ENCODE results near the gene BMPR1B. TPM values are rescaled to one million over a fixed set of nuclear protein-coding genes. Genes with fewer than 3 reads are reported as not detected.

BMPR1B gene
- total RNA-seq, 1 donor from 2014 or later = not detected

DNA sequence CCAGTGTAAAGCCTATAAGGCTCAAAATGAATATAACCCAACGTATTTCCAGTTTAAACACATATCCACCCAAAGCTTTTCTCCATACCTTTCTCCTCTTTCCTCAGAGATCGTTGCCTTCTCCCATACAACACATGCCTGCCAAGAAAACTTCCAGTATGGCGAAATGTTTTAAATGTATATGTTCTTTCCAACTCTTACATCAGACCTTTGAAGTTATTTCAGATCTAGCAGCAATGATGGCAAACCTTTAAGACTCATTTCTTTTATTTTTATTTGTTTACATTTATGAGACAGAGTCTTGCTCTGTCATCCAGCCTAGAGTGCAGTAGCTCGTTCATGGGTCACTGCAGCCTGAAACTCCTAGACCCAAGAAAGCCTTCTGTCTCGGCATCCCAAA lies 265.4 kb downstream of the BMPR1B start:
- no peak for DNase-seq
- ChIA-PET POLR2A (no interaction called here), CTCF (no interaction called here)
- H3K27me3 Mint-ChIP-seq = no peaks in the 10 kb centered on the region
- intact Hi-C loops (cut with micrococcal nuclease) = no loop called here
- no peaks in the 10 kb centered on the region for H3K9me3 Mint-ChIP-seq
- no peaks in the 10 kb centered on the region for H3K4me1 Mint-ChIP-seq
- no peaks in the 10 kb centered on the region for H3K36me3 Mint-ChIP-seq (ENCODE audit: low read depth)
- H3K27ac Mint-ChIP-seq = no peak overlapping the region
- TF ChIP-seq, protein P1, sequence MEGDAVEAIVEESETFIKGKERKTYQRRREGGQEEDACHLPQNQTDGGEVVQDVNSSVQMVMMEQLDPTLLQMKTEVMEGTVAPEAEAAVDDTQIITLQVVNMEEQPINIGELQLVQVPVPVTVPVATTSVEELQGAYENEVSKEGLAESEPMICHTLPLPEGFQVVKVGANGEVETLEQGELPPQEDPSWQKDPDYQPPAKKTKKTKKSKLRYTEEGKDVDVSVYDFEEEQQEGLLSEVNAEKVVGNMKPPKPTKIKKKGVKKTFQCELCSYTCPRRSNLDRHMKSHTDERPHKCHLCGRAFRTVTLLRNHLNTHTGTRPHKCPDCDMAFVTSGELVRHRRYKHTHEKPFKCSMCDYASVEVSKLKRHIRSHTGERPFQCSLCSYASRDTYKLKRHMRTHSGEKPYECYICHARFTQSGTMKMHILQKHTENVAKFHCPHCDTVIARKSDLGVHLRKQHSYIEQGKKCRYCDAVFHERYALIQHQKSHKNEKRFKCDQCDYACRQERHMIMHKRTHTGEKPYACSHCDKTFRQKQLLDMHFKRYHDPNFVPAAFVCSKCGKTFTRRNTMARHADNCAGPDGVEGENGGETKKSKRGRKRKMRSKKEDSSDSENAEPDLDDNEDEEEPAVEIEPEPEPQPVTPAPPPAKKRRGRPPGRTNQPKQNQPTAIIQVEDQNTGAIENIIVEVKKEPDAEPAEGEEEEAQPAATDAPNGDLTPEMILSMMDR (IDR thresholded peaks at IDR 0.05) = no peak
- ATAC-seq (ENCODE audit: low read depth) = no peak
- no peak overlapping the region for H3K4me3 Mint-ChIP-seq

DNA sequence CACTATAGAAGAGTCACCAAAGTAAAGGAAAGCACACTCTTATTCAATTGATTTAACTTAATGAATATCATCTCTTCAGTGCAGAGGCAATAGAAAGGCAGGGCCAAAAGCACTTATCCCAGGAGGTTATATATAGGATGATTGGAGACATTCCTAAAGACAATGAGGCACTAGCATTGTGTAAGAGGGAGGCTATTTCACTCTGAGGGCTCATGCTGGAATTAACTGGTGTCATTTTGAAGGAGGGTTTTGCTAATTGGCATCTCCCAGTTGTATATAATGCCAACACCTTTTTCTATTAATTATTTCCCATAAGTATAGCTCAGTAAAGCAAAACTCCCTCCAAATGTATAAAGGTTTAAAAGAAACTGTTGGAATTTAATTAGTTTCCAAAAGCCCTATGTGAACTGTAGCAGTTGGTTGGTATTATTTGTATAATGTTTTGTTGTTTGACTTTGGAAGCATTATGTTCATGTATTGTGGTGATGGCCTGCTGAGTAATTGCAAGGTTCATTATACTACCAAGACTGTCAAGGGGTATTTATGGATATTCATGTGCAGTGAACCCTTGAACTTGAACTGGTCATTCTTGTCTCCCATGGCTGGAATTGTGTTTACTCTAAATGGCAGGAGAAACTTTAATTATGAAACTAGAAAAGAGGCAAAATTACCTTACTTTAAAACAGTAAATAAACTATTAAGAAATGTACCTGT lies 270.3 kb downstream of the BMPR1B start:
- TF ChIP-seq, protein P1 (IDR thresholded peaks at IDR 0.05) = no peak
- Mint-ChIP-seq H3K4me3 (no peak overlapping the region), H3K27me3 (no peaks in the 10 kb centered on the region), H3K4me1 (no peaks in the 10 kb centered on the region), H3K9me3 (no peaks in the 10 kb centered on the region), H3K36me3 (ENCODE audit: low read depth) (no peaks in the 10 kb centered on the region), H3K27ac (no peak overlapping the region)
- POLR2A ChIA-PET = no interaction called here
- no peak for ATAC-seq (ENCODE audit: low read depth)
- intact Hi-C loops (cut with micrococcal nuclease) = no loop called here
- CTCF ChIA-PET = no interaction called here
- DNase-seq = no peak

DNA sequence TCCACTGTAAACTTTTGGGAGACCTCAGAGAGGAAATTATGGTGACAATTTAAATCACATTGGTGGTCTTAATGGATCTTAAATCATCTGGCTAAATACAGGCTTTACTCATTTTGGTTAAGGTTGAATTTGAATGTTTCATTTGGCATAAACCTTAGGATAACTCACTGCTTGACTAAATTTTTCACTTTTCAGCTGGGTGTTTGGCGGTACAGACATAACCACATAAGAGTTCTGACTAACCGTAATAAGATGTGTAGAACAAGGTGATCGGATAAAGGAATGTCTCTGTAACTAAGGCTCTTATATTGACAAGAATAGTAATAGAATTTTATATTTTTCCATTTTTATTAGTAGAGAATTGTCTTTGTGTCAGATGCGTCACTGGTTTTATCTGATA lies 281.0 kb downstream of the BMPR1B start:
- intact Hi-C loops (cut with micrococcal nuclease) = no loop called here
- TF ChIP-seq, protein P1 (IDR thresholded peaks at IDR 0.05) = no peak
- H3K9me3 Mint-ChIP-seq = peaks cover 4% of the 10 kb centered on the region
- DNase-seq = no peak
- POLR2A ChIA-PET = no interaction called here
- no peaks in the 10 kb centered on the region for H3K27me3 Mint-ChIP-seq
- H3K27ac Mint-ChIP-seq = no peak overlapping the region
- H3K4me1 Mint-ChIP-seq = no peaks in the 10 kb centered on the region
- H3K36me3 Mint-ChIP-seq (ENCODE audit: low read depth) = no peaks in the 10 kb centered on the region
- CTCF ChIA-PET = no interaction called here
- no peak for ATAC-seq (ENCODE audit: low read depth)
- H3K4me3 Mint-ChIP-seq = no peak overlapping the region

DNA sequence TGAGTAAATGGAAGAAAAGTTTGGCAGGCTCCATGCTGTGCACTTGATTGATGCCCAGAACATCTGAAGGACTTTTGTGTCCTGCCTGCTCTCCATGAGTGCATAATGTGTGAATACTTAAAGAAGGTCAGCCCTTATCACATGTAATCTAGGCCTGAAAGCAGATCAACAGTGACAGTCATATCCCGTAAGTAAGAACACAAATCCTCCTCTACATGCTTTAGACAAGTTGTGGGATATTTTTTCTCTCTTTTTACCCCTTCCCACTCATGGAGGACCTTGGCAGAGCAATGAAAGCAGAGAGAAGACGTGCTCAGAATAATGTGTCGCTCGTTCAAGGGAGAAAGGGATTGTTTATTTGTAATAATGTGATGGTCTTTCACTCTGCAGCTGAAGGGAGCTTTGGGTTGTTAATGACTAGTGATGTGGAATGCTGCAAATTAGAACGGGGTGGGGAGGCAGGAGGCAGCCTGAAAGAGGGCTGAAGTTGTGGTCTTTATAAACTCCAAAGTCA lies 286.6 kb downstream of the BMPR1B start:
- intact Hi-C loops (cut with micrococcal nuclease) = no loop called here
- Mint-ChIP-seq H3K9me3 (no peaks in the 10 kb centered on the region), H3K4me1 (no peaks in the 10 kb centered on the region), H3K36me3 (ENCODE audit: low read depth) (no peaks in the 10 kb centered on the region), H3K4me3 (no peak overlapping the region), H3K27me3 (no peaks in the 10 kb centered on the region), H3K27ac (no peak overlapping the region)
- DNase-seq (no peak), ATAC-seq (ENCODE audit: low read depth) (no peak)
- TF ChIP-seq, protein P1 (IDR thresholded peaks at IDR 0.05) = no peak
- POLR2A ChIA-PET = no interaction called here
- CTCF ChIA-PET = no interaction called here

DNA sequence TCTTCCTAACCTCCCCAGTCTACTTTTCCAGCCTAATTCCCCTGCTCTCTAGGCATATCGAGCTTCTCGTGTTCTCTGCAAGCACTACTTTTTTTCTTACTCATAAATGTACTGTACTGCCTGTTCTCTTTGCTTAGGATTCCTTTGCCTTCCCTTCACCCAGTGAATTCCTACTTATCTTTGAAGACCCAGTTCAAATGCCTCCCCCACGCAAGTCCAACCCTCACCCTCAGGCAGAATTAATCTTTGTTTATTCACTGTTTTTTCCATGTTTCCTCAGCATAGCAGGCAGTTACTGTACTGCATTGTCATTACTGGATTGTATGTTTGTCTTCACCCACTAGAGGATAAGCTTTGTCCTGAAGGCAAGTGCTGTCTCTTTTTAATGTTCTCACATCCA lies 287.7 kb downstream of the BMPR1B start:
- Mint-ChIP-seq H3K4me3 (no peak overlapping the region), H3K36me3 (ENCODE audit: low read depth) (no peaks in the 10 kb centered on the region), H3K27ac (no peak overlapping the region), H3K9me3 (no peaks in the 10 kb centered on the region), H3K4me1 (no peaks in the 10 kb centered on the region), H3K27me3 (no peaks in the 10 kb centered on the region)
- TF ChIP-seq, protein P1 (IDR thresholded peaks at IDR 0.05) = no peak
- ATAC-seq (ENCODE audit: low read depth) = no peak
- POLR2A ChIA-PET = no interaction called here
- CTCF ChIA-PET = no interaction called here
- DNase-seq = no peak
- intact Hi-C loops (cut with micrococcal nuclease) = no loop called here
